PC-9 (cell line): ENCODE measurements around the gene CDH11.

Source experiments
- CTCF ChIP-seq: fragments of 200-600 bp; sonication (generic); conservative IDR thresholded peaks from 2 replicates; pipeline ENCODE4 v1.6.1; 2017; ENCODE audit warnings: mixed run types, antibody characterized with exemption, mild to moderate bottlenecking, moderate library complexity
- EZH2 ChIP-seq: fragments of 200-600 bp; sonication (generic); IDR thresholded peaks from 2 replicates; pipeline ENCODE4 v1.8.0; 2017; ENCODE audit warnings: antibody characterized with exemption, low read depth

GRCh38 chr16:64957246-64957645 lies 164.6 kb downstream of the CDH11 start:
- TF ChIP-seq EZH2 (no peak), CTCF (no peak)
